GM21447 (cell line): ENCODE data around the gene FN3KRP.

Source experiments
- ATAC-seq: cut with Tn5 transposase; IDR thresholded peaks from one replicate; pipeline ENCODE4 v1.9.1; 2021; ENCODE audit not compliant: unreplicated experiment

Gene FN3KRP

GRCh38 chr17:82687375-82687861, 29.1 kb upstream of the FN3KRP start:
- ATAC-seq, result no peak

GRCh38 chr17:82687871-82688270, 28.6 kb upstream of the FN3KRP start:
- ATAC-seq, result no peak

- no peak for ATAC-seq
These were observed 27.4 kb upstream of the FN3KRP start for GRCh38 chr17:82689077-82689476.

- no peak for ATAC-seq
These were observed 25.6 kb upstream of the FN3KRP start for GRCh38 chr17:82690786-82691489.

- ATAC-seq, result no peak
These were observed 24.8 kb upstream of the FN3KRP start for GRCh38 chr17:82691714-82692113.

- ATAC-seq, result no peak
These were observed 24.2 kb upstream of the FN3KRP start for GRCh38 chr17:82692268-82692667.

- ATAC-seq, result no peak
These were observed 23.2 kb upstream of the FN3KRP start for GRCh38 chr17:82693168-82693867.

GRCh38 chr17:82694647-82695046, 21.9 kb upstream of the FN3KRP start:
- ATAC-seq, result no peak

- ATAC-seq, result no peak
These were observed 20.2 kb upstream of the FN3KRP start for GRCh38 chr17:82696259-82696658.

GRCh38 chr17:82696916-82697807, 19.3 kb upstream of the FN3KRP start:
- ATAC-seq, result no peak

GRCh38 chr17:82697808-82698064, 18.8 kb upstream of the FN3KRP start:
- ATAC-seq, result no peak

GRCh38 chr17:82698065-82698973, 18.2 kb upstream of the FN3KRP start, which contains the start of gene RAB40B:
RAB40B (minus strand) TSS chr17:82698698; CDS start chr17:82698596, 102 bp downstream.
- peak; percentile 94 for ATAC-seq

GRCh38 chr17:82698974-82699442, 17.5 kb upstream of the FN3KRP start:
- ATAC-seq, result peak; percentile 2

- ATAC-seq, result no peak
These were observed 17.0 kb upstream of the FN3KRP start for GRCh38 chr17:82699551-82699950.

GRCh38 chr17:82702231-82702927, 14.1 kb upstream of the FN3KRP start:
- no peak for ATAC-seq

GRCh38 chr17:82703036-82703745, 13.3 kb upstream of the FN3KRP start:
- ATAC-seq, result no peak

GRCh38 chr17:82703935-82704865, 12.3 kb upstream of the FN3KRP start:
- ATAC-seq, result no peak

GRCh38 chr17:82704886-82705285, 11.6 kb upstream of the FN3KRP start:
- ATAC-seq, result no peak
